ENCODE measurements around the gene TDRD3. TPM values are rescaled to one million over a fixed set of nuclear protein-coding genes. Genes with fewer than 3 reads are reported as not detected.

The TDRD3 gene
- total and polyA plus RNA-seq, 2 donors (not counting 1 experiment from before 2014, with no cell fraction given): 5.6 to 23.7 TPM

GRCh38 chr13:60347690-60348089 is 49.3 kb upstream of the TDRD3 start:
- H3K27me3 Mint-ChIP-seq: peaks cover 37% of the 10 kb centered on the region
- CTCF ChIA-PET: no interaction called here
- no peak for ATAC-seq (ENCODE audit: low read depth)

DNA sequence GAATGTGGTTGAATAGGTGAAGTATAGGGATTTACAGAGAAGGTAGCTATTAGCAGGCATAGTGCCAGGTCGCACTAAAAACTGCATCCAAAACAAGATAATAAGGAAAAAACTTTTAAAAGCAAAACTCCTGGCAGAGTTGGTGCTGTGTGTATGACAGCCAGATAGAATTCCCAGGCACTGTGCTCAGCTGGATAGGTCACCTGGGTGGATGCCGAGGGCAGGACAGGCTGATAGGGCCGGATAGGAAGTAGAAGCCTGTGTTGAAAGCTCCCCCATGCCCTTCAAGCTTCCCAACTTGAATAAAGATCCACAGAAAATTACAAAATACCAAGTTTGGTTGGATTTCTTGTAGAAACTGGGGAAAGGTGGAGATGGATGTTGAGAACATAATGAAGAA is 48.9 kb upstream of the TDRD3 start:
- Histone ChIP-seq H3K27me3 (replicated peaks in 1 of 4; ENCODE audit: control extremely low read depth in 1 of 4, control insufficient read depth in 3 of 4, insufficient read depth in 4 of 4, low read length in 3 of 4) (peaks cover 0 to 9% (median 2%) of the 10 kb centered on the region in 4 experiments), H3K4me1 (ENCODE audit: control insufficient read depth in 2 of 2, insufficient read depth in 2 of 2, low read length in 2 of 2) (no peaks in the 10 kb centered on the region), H3K4me2 (replicated peaks; ENCODE audit: low read depth, low read length, poor library complexity, severe bottlenecking) (no peak overlapping the region), H3K9ac (ENCODE audit: low read length) (no peak overlapping the region), H3K36me3 (replicated peaks in 1 of 2; ENCODE audit: control extremely low read depth in 1 of 2, control insufficient read depth in 1 of 2, extremely low read depth in 1 of 2, insufficient read depth in 2 of 2, low read length in 1 of 2) (no peaks in the 10 kb centered on the region), H3K9me3 (ENCODE audit: control extremely low read depth in 1 of 3, control insufficient read depth in 2 of 3, insufficient read depth in 1 of 3, low read length in 2 of 3) (no peaks in the 10 kb centered on the region), H4K20me1 (ENCODE audit: control insufficient read depth, insufficient read depth, low read length, poor library complexity, severe bottlenecking) (no peaks in the 10 kb centered on the region), H3K79me2 (ENCODE audit: control insufficient read depth, insufficient read depth, low read length) (no peaks in the 10 kb centered on the region), H2AFZ (ENCODE audit: insufficient read depth, low read depth, low read length, poor library complexity, severe bottlenecking) (no peak overlapping the region), H3K4me3 (ENCODE audit: control extremely low read depth in 1 of 5, extremely low read depth in 1 of 5, insufficient read depth in 1 of 5, low read depth in 2 of 5, low read length in 4 of 5) (no peak overlapping the region), H3K27ac (ENCODE audit: low read length in 2 of 2) (no peak overlapping the region)
- Mint-ChIP-seq H3K4me3 (no peak overlapping the region), H3K27me3 (peaks cover 37% of the 10 kb centered on the region), H3K4me1 (no peaks in the 10 kb centered on the region), H3K27ac (no peak overlapping the region), H3K9me3 (ENCODE audit: insufficient read depth) (no peaks in the 10 kb centered on the region)
- DNase-seq (no peak), ATAC-seq (ENCODE audit: low read depth) (no peak)
- TF ChIP-seq, protein P1, sequence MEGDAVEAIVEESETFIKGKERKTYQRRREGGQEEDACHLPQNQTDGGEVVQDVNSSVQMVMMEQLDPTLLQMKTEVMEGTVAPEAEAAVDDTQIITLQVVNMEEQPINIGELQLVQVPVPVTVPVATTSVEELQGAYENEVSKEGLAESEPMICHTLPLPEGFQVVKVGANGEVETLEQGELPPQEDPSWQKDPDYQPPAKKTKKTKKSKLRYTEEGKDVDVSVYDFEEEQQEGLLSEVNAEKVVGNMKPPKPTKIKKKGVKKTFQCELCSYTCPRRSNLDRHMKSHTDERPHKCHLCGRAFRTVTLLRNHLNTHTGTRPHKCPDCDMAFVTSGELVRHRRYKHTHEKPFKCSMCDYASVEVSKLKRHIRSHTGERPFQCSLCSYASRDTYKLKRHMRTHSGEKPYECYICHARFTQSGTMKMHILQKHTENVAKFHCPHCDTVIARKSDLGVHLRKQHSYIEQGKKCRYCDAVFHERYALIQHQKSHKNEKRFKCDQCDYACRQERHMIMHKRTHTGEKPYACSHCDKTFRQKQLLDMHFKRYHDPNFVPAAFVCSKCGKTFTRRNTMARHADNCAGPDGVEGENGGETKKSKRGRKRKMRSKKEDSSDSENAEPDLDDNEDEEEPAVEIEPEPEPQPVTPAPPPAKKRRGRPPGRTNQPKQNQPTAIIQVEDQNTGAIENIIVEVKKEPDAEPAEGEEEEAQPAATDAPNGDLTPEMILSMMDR (IDR thresholded peaks at IDR 0.05): no peak
- TF ChIP-seq EZH2 (IDR thresholded peaks at IDR 0.05; ENCODE audit: borderline replicate concordance, insufficient read depth, low read depth, low read length, poor library complexity, severe bottlenecking): no peak
- ChIA-PET CTCF (no interaction called here), POLR2A (no interaction called here)
- no CpG with 5 or more reads among the region's 3 CpGs for WGBS (ENCODE audit: insufficient coverage)
- intact Hi-C loops (cut with micrococcal nuclease): no loop called here

More at GRCh38 chr13:60347690-60348089, 49.3 kb upstream of the TDRD3 start:
- H2AFZ ChIP-seq (ENCODE audit: insufficient read depth, low read depth, low read length, poor library complexity, severe bottlenecking): no peak overlapping the region
- H3K27ac ChIP-seq (ENCODE audit: low read length in 2 of 2): no peak overlapping the region
- Mint-ChIP-seq H3K9me3 (ENCODE audit: insufficient read depth) (no peaks in the 10 kb centered on the region), H3K4me3 (no peak overlapping the region), H3K27ac (no peak overlapping the region), H3K4me1 (no peaks in the 10 kb centered on the region)
- no peak overlapping the region for H3K4me3 ChIP-seq (ENCODE audit: control extremely low read depth in 1 of 5, extremely low read depth in 1 of 5, insufficient read depth in 1 of 5, low read depth in 2 of 5, low read length in 4 of 5)
- no peaks in the 10 kb centered on the region for H3K9me3 ChIP-seq (ENCODE audit: control extremely low read depth in 1 of 3, control insufficient read depth in 2 of 3, insufficient read depth in 1 of 3, low read length in 2 of 3)
- intact Hi-C loops (cut with micrococcal nuclease): no loop called here
- 100% methylated on average over 1 of the region's 2 CpGs for WGBS (ENCODE audit: insufficient coverage)
- H3K36me3 ChIP-seq (replicated peaks in 1 of 2; ENCODE audit: control extremely low read depth in 1 of 2, control insufficient read depth in 1 of 2, extremely low read depth in 1 of 2, insufficient read depth in 2 of 2, low read length in 1 of 2): no peaks in the 10 kb centered on the region
- no peaks in the 10 kb centered on the region for H3K4me1 ChIP-seq (ENCODE audit: control insufficient read depth in 2 of 2, insufficient read depth in 2 of 2, low read length in 2 of 2)
- no peaks in the 10 kb centered on the region for H3K79me2 ChIP-seq (ENCODE audit: control insufficient read depth, insufficient read depth, low read length)
- no peak overlapping the region for H3K4me2 ChIP-seq (replicated peaks; ENCODE audit: low read depth, low read length, poor library complexity, severe bottlenecking)
- H3K27me3 ChIP-seq (replicated peaks in 1 of 4; ENCODE audit: control extremely low read depth in 1 of 4, control insufficient read depth in 3 of 4, insufficient read depth in 4 of 4, low read length in 3 of 4): peaks cover 0 to 9% (median 1%) of the 10 kb centered on the region in 4 experiments
- DNase-seq: no peak
- no peak for TF ChIP-seq EZH2 (IDR thresholded peaks at IDR 0.05; ENCODE audit: borderline replicate concordance, insufficient read depth, low read depth, low read length, poor library complexity, severe bottlenecking)
- TF ChIP-seq, protein P1 (IDR thresholded peaks at IDR 0.05): no peak
- H3K9ac ChIP-seq (ENCODE audit: low read length): no peak overlapping the region
- POLR2A ChIA-PET: no interaction called here
- H4K20me1 ChIP-seq (ENCODE audit: control insufficient read depth, insufficient read depth, low read length, poor library complexity, severe bottlenecking): no peaks in the 10 kb centered on the region

All from B cell (primary cell).